Superior temporal gyrus (tissue), 1 donor: ENCODE measurements around the gene FGF14.
"Not testable (repeated sequence)": the region's sequence is repeated elsewhere in the genome, so short reads cannot be mapped to it uniquely, and the experiment has no call there.

Experiments
- DNase-seq: peaks from one replicate; pipeline ENCODE4 v3.0.0-alpha.2; 2016; ENCODE audit errors: extremely low spot score

The FGF14 gene

GRCh38 chr13:101868585-101869469 lies 533.0 kb downstream of the FGF14 start:
- DNase-seq, result no peak

GRCh38 chr13:101866889-101867581 lies 534.8 kb downstream of the FGF14 start:
- DNase-seq, result no peak

GRCh38 chr13:101858860-101859259 lies 543.0 kb downstream of the FGF14 start:
- no peak for DNase-seq

- no peak for DNase-seq
These were observed 555.1 kb downstream of the FGF14 start for GRCh38 chr13:101846701-101847100.

- DNase-seq, result no peak
These were observed 555.6 kb downstream of the FGF14 start for GRCh38 chr13:101846249-101846648.

GRCh38 chr13:101845245-101846020 lies 556.4 kb downstream of the FGF14 start:
- DNase-seq, result no peak

- no peak for DNase-seq
These were observed 560.1 kb downstream of the FGF14 start for GRCh38 chr13:101841698-101842097.

GRCh38 chr13:101838323-101838722 lies 563.5 kb downstream of the FGF14 start:
- no peak for DNase-seq

GRCh38 chr13:101837778-101838177 lies 564.1 kb downstream of the FGF14 start:
- DNase-seq, result not testable (repeated sequence)

- DNase-seq, result no peak
These were observed 564.6 kb downstream of the FGF14 start for GRCh38 chr13:101837288-101837687.

GRCh38 chr13:101835920-101836319 lies 565.9 kb downstream of the FGF14 start:
- DNase-seq, result no peak

GRCh38 chr13:101833671-101834070 lies 568.2 kb downstream of the FGF14 start:
- DNase-seq, result no peak

- no peak for DNase-seq
These were observed 571.8 kb downstream of the FGF14 start for GRCh38 chr13:101830035-101830434.

- no peak for DNase-seq
These were observed 572.4 kb downstream of the FGF14 start for GRCh38 chr13:101829484-101829883.

GRCh38 chr13:101828119-101828518 lies 573.7 kb downstream of the FGF14 start:
- DNase-seq, result no peak

- DNase-seq, result no peak
These were observed 584.0 kb downstream of the FGF14 start for GRCh38 chr13:101817898-101818297.

GRCh38 chr13:101811881-101812280 lies 590.0 kb downstream of the FGF14 start:
- no peak for DNase-seq

- no peak for DNase-seq
These were observed 590.5 kb downstream of the FGF14 start for GRCh38 chr13:101811284-101811839.

GRCh38 chr13:101799196-101799595 lies 602.7 kb downstream of the FGF14 start:
- no peak for DNase-seq

GRCh38 chr13:101798437-101798836 lies 603.4 kb downstream of the FGF14 start:
- DNase-seq, result no peak

GRCh38 chr13:101795460-101795859 lies 606.4 kb downstream of the FGF14 start:
- DNase-seq, result no peak

- DNase-seq, result no peak
These were observed 606.8 kb downstream of the FGF14 start for GRCh38 chr13:101795025-101795424.
